ENCODE measurements around the gene TIMP3.

TIMP3 gene

DNA sequence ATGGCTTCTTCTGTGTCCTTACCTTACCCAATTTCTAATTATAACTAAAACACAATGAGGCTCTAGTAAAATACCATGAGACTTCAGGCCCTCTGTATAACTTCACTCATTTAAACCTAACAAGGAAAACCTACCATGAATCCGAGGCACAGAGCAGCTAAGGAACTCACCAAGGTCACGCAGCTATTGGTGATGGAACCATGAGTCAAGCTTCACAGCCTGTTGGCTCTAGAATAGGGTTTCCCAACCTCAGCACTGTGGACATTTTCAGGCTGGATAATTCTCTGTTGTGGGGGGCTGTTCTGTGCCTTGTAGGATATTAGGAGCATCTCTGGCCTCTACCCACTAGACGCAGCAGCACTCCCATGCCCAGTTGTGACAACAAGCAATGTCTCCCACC lies 75.7 kb downstream of the TIMP3 start:
- no peak for TF ChIP-seq ZNF664 (tag by site-specific recombination; IDR thresholded peaks at IDR 0.05)
- TF ChIP-seq ZNF10 (tag by site-specific recombination; IDR thresholded peaks at IDR 0.05), result no peak
- no peak for TF ChIP-seq ZNF555 (tag by site-specific recombination; conservative IDR thresholded peaks at IDR 0.05)
- no peak for TF ChIP-seq ZNF394 (tag by site-specific recombination; IDR thresholded peaks at IDR 0.05; ENCODE audit: borderline replicate concordance)
- no peak for TF ChIP-seq ZNF510 (tag by site-specific recombination; IDR thresholded peaks at IDR 0.05; ENCODE audit: insufficient replicate concordance)
- no peak for TF ChIP-seq SP7 (tag by site-specific recombination; IDR thresholded peaks at IDR 0.05)
- TF ChIP-seq ZNF549 (tag by site-specific recombination; IDR thresholded peaks at IDR 0.05), result no peak
- TF ChIP-seq ZNF548 (tag by site-specific recombination; IDR thresholded peaks at IDR 0.05), result no peak
- no peak for TF ChIP-seq ZNF292 (tag by site-specific recombination; IDR thresholded peaks at IDR 0.05; ENCODE audit: borderline replicate concordance, low read depth)
- ChIA-PET POLR2A (no interaction called here), CTCF (interaction anchor here (1.6 kb wide), 1 partner anchor 141 kb away, joined by 3 read pairs; no protein-coding TSS in a partner anchor)
- no peak overlapping the region for H3K4me3 ChIP-seq (ENCODE audit: low read depth, low read length)
- no peak overlapping the region for H3K27ac ChIP-seq (ENCODE audit: extremely low read depth, low read depth, low read length)
- no peaks in the 10 kb centered on the region for H3K9me3 ChIP-seq (ENCODE audit: control insufficient read depth, insufficient read depth, low read depth, low read length)
- no peaks in the 10 kb centered on the region for H3K4me1 ChIP-seq (ENCODE audit: control insufficient read depth, insufficient read depth, low read length)
- H3K36me3 ChIP-seq (ENCODE audit: control insufficient read depth in 2 of 2, insufficient read depth in 1 of 2, low read length in 2 of 2), result no peaks in the 10 kb centered on the region

- Histone ChIP-seq H3K36me3 (ENCODE audit: control insufficient read depth in 2 of 2, insufficient read depth in 1 of 2, low read length in 2 of 2) (no peaks in the 10 kb centered on the region), H3K27ac (ENCODE audit: extremely low read depth, low read depth, low read length) (no peak overlapping the region), H3K4me3 (ENCODE audit: low read depth, low read length) (no peak overlapping the region), H3K4me1 (ENCODE audit: control insufficient read depth, insufficient read depth, low read length) (no peaks in the 10 kb centered on the region), H3K9me3 (ENCODE audit: control insufficient read depth, insufficient read depth, low read depth, low read length) (no peaks in the 10 kb centered on the region)
- CTCF ChIA-PET, result interaction anchor here (0.9 to 1.7 kb wide), 3 partner anchors 22 to 84 kb away, joined by 3 to 6 read pairs (median 4); no protein-coding TSS in a partner anchor
- POLR2A ChIA-PET, result no interaction called here
- TF ChIP-seq ZNF600 (tag by site-specific recombination; IDR thresholded peaks at IDR 0.05), result no peak
- TF ChIP-seq ZFP41 (tag by site-specific recombination; IDR thresholded peaks at IDR 0.05; ENCODE audit: borderline replicate concordance), result no peak
- TF ChIP-seq ZNF596 (tag by site-specific recombination; IDR thresholded peaks at IDR 0.05), result no peak
- no peak for TF ChIP-seq ZNF449 (tag by site-specific recombination; IDR thresholded peaks at IDR 0.05)
- TF ChIP-seq ZNF791 (tag by site-specific recombination; IDR thresholded peaks at IDR 0.05), result no peak
- no peak for TF ChIP-seq ZNF223 (tag by site-specific recombination; IDR thresholded peaks at IDR 0.05)
- no peak for TF ChIP-seq ZNF184 (tag by site-specific recombination; IDR thresholded peaks at IDR 0.05)
- TF ChIP-seq ZNF747 (tag by site-specific recombination; IDR thresholded peaks at IDR 0.05), result no peak
- TF ChIP-seq PRDM10 (tag by site-specific recombination; IDR thresholded peaks at IDR 0.05), result no peak
- no peak for TF ChIP-seq BCL6B (tag by site-specific recombination; IDR thresholded peaks at IDR 0.05)
- no peak for TF ChIP-seq ZNF221 (tag by site-specific recombination; IDR thresholded peaks at IDR 0.05; ENCODE audit: borderline replicate concordance)
- TF ChIP-seq ZNF48 (tag by site-specific recombination; IDR thresholded peaks at IDR 0.05), result no peak
- no peak for TF ChIP-seq ZNF138 (tag by site-specific recombination; IDR thresholded peaks at IDR 0.05; ENCODE audit: borderline replicate concordance)
- TF ChIP-seq PRDM2 (tag by site-specific recombination; IDR thresholded peaks at IDR 0.05; ENCODE audit: borderline replicate concordance), result no peak
- no peak for TF ChIP-seq EGR2 (tag by site-specific recombination; IDR thresholded peaks at IDR 0.05; ENCODE audit: low read depth)
Observed at GRCh38 chr22:32879550-32879949, 78.0 kb downstream of the TIMP3 start.

All from HEK293 (cell line).